22Rv1 (cell line): ENCODE results near the gene PLEK.

Source experiments
- CTCF ChIP-seq: fragments of 450-650 bp; IDR thresholded peaks from 2 replicates; pipeline ENCODE4 v1.5.1; 2017; ENCODE audit warnings: mild to moderate bottlenecking
- ZFX ChIP-seq: fragments of 450-650 bp; IDR thresholded peaks from 2 replicates; pipeline ENCODE4 v1.6.1; 2017; ENCODE audit warnings: antibody characterized with exemption, borderline replicate concordance

GRCh38 chr2:68428126-68428525, 63.0 kb downstream of the PLEK start:
- TF ChIP-seq CTCF (no peak), ZFX (no peak)
